ENCODE results near the gene KIF16B. TPM values are rescaled to one million over a fixed set of nuclear protein-coding genes. Genes with fewer than 3 reads are reported as not detected.

KIF16B gene
- total and polyA plus RNA-seq, 10 of the 15 experiments (the other 5 are each of a cell fraction or from before 2014, with no cell fraction given) = 0.21 to 5.2 (median 3.0) TPM

DNA sequence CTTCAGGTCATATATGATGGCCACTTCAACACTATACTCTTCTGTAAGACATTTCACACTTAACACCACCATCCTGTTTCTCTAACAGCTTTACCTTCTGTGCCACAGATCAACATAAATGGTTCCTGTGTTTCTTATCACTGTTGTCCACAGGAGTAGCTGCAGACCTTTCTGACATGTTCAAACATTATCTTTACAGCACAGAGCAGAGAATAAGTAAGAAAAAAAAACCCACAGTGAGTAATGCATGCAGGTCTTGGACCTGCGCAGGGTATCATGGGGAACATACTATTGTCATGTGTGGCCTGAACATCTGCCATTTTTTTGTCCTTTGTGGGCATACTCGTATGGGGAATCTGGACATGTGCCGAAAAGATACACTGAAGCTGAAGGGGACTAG lies 161.9 kb downstream of the KIF16B start:
- H3K4me3 ChIP-seq = no peak overlapping the region
- in situ Hi-C loops (cut with MboI) = no loop called here
- H3K27me3 ChIP-seq (replicated peaks in 1 of 2; ENCODE audit: control insufficient read depth in 2 of 2, insufficient read depth in 2 of 2, low read length in 1 of 2) = no peaks in the 10 kb centered on the region
- POLR2A ChIA-PET = no interaction called here
- no peak for DNase-seq (ENCODE audit: low read depth, low spot score)
- CTCF ChIA-PET = no interaction called here
- no peak for FAIRE-seq
- no peak overlapping the region for H2AFZ ChIP-seq (ENCODE audit: control insufficient read depth, low read depth, low read length)
- intact Hi-C loops (cut with micrococcal nuclease; ENCODE audit: unreplicated experiment) = no loop called here
- BruUV-seq (replicated peaks) = no TSS peak
- RAD21 ChIA-PET (ENCODE audit: unreplicated experiment) = no interaction called here
- no peaks in the 10 kb centered on the region for H3K4me1 ChIP-seq (ENCODE audit: control insufficient read depth, insufficient read depth, low read length)
- H3K27ac ChIP-seq (ENCODE audit: control insufficient read depth, insufficient read depth) = no peak overlapping the region
- no peaks in the 10 kb centered on the region for H3K79me2 ChIP-seq (ENCODE audit: control insufficient read depth, insufficient read depth, low read length)
- SMC1A ChIA-PET (ENCODE audit: uncharacterized antibody, unreplicated experiment) = no interaction called here
- 62% methylated on average over 3 of the region's 3 CpGs for WGBS (ENCODE audit: insufficient coverage, insufficient replicate concordance, low lambda C conversion rate, missing lambda C conversion rate)
- H3K9me3 ChIP-seq (replicated peaks; ENCODE audit: control insufficient read depth, insufficient read depth, low read length) = no peaks in the 10 kb centered on the region; the same call in 2 of the 3 replicates
- no peak overlapping the region for H3K9ac ChIP-seq (ENCODE audit: control insufficient read depth, insufficient read depth, low read length)
- ATAC-seq = no peak
- H3K4me2 ChIP-seq (ENCODE audit: control insufficient read depth, insufficient read depth) = no peak overlapping the region
- no peaks in the 10 kb centered on the region for H4K20me1 ChIP-seq (ENCODE audit: control insufficient read depth, insufficient read depth)
- H3K36me3 ChIP-seq (ENCODE audit: control insufficient read depth in 2 of 2, insufficient read depth in 2 of 2, low read length in 1 of 2) = no peaks in the 10 kb centered on the region
- TF ChIP-seq TCF7 (IDR thresholded peaks at IDR 0.05; ENCODE audit: borderline replicate concordance) (no peak), RAD21 (IDR thresholded peaks at IDR 0.05; ENCODE audit: insufficient read depth, low read depth, low read length) (no peak), GATAD2B (conservative IDR thresholded peaks at IDR 0.05; ENCODE audit: low read depth) (no peak), RELA (IDR thresholded peaks at IDR 0.05; ENCODE audit: borderline replicate concordance, partially characterized antibody) (no peak), GABPA (IDR thresholded peaks at IDR 0.05; ENCODE audit: low read depth) (no peak), BCL11A (IDR thresholded peaks at IDR 0.05; ENCODE audit: low read depth, low read length) (no peak), RFX5 (IDR thresholded peaks at IDR 0.05; ENCODE audit: low read depth, low read length) (no peak), CREM (IDR thresholded peaks at IDR 0.05; ENCODE audit: low read depth) (no peak)
- TF ChIP-seq, protein P1, sequence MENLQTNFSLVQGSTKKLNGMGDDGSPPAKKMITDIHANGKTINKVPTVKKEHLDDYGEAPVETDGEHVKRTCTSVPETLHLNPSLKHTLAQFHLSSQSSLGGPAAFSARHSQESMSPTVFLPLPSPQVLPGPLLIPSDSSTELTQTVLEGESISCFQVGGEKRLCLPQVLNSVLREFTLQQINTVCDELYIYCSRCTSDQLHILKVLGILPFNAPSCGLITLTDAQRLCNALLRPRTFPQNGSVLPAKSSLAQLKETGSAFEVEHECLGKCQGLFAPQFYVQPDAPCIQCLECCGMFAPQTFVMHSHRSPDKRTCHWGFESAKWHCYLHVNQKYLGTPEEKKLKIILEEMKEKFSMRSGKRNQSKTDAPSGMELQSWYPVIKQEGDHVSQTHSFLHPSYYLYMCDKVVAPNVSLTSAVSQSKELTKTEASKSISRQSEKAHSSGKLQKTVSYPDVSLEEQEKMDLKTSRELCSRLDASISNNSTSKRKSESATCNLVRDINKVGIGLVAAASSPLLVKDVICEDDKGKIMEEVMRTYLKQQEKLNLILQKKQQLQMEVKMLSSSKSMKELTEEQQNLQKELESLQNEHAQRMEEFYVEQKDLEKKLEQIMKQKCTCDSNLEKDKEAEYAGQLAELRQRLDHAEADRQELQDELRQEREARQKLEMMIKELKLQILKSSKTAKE (IDR thresholded peaks at IDR 0.05; ENCODE audit: low read depth, poor library complexity, severe bottlenecking) = no peak
- TF ChIP-seq, protein P2, sequence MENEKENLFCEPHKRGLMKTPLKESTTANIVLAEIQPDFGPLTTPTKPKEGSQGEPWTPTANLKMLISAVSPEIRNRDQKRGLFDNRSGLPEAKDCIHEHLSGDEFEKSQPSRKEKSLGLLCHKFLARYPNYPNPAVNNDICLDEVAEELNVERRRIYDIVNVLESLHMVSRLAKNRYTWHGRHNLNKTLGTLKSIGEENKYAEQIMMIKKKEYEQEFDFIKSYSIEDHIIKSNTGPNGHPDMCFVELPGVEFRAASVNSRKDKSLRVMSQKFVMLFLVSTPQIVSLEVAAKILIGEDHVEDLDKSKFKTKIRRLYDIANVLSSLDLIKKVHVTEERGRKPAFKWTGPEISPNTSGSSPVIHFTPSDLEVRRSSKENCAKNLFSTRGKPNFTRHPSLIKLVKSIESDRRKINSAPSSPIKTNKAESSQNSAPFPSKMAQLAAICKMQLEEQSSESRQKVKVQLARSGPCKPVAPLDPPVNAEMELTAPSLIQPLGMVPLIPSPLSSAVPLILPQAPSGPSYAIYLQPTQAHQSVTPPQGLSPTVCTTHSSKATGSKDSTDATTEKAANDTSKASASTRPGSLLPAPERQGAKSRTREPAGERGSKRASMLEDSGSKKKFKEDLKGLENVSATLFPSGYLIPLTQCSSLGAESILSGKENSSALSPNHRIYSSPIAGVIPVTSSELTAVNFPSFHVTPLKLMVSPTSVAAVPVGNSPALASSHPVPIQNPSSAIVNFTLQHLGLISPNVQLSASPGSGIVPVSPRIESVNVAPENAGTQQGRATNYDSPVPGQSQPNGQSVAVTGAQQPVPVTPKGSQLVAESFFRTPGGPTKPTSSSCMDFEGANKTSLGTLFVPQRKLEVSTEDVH (IDR thresholded peaks at IDR 0.05; ENCODE audit: low read depth, partially characterized antibody) = no peak
- TF ChIP-seq, protein P3, sequence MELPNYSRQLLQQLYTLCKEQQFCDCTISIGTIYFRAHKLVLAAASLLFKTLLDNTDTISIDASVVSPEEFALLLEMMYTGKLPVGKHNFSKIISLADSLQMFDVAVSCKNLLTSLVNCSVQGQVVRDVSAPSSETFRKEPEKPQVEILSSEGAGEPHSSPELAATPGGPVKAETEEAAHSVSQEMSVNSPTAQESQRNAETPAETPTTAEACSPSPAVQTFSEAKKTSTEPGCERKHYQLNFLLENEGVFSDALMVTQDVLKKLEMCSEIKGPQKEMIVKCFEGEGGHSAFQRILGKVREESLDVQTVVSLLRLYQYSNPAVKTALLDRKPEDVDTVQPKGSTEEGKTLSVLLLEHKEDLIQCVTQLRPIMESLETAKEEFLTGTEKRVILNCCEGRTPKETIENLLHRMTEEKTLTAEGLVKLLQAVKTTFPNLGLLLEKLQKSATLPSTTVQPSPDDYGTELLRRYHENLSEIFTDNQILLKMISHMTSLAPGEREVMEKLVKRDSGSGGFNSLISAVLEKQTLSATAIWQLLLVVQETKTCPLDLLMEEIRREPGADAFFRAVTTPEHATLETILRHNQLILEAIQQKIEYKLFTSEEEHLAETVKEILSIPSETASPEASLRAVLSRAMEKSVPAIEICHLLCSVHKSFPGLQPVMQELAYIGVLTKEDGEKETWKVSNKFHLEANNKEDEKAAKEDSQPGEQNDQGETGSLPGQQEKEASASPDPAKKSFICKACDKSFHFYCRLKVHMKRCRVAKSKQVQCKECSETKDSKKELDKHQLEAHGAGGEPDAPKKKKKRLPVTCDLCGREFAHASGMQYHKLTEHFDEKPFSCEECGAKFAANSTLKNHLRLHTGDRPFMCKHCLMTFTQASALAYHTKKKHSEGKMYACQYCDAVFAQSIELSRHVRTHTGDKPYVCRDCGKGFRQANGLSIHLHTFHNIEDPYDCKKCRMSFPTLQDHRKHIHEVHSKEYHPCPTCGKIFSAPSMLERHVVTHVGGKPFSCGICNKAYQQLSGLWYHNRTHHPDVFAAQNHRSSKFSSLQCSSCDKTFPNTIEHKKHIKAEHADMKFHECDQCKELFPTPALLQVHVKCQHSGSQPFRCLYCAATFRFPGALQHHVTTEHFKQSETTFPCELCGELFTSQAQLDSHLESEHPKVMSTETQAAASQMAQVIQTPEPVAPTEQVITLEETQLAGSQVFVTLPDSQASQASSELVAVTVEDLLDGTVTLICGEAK (IDR thresholded peaks at IDR 0.05; ENCODE audit: borderline replicate concordance) = no peak
- TF ChIP-seq, protein P4, sequence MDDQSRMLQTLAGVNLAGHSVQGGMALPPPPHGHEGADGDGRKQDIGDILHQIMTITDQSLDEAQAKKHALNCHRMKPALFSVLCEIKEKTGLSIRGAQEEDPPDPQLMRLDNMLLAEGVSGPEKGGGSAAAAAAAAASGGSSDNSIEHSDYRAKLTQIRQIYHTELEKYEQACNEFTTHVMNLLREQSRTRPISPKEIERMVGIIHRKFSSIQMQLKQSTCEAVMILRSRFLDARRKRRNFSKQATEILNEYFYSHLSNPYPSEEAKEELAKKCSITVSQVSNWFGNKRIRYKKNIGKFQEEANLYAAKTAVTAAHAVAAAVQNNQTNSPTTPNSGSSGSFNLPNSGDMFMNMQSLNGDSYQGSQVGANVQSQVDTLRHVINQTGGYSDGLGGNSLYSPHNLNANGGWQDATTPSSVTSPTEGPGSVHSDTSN (IDR thresholded peaks at IDR 0.05; ENCODE audit: insufficient replicate concordance, low read depth, low read length) = no peak
- TF ChIP-seq, protein P5, sequence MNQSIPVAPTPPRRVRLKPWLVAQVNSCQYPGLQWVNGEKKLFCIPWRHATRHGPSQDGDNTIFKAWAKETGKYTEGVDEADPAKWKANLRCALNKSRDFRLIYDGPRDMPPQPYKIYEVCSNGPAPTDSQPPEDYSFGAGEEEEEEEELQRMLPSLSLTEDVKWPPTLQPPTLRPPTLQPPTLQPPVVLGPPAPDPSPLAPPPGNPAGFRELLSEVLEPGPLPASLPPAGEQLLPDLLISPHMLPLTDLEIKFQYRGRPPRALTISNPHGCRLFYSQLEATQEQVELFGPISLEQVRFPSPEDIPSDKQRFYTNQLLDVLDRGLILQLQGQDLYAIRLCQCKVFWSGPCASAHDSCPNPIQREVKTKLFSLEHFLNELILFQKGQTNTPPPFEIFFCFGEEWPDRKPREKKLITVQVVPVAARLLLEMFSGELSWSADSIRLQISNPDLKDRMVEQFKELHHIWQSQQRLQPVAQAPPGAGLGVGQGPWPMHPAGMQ (IDR thresholded peaks at IDR 0.05; ENCODE audit: borderline replicate concordance) = no peak

All from GM12878 (cell line).